ENCODE measurements around the gene VAV2.

VAV2 gene

GRCh38 chr9:133979921-133980863, 11.9 kb downstream of the VAV2 start:
- no peak for DNase-seq

GRCh38 chr9:133979273-133979920, 12.7 kb downstream of the VAV2 start:
- DNase-seq = no peak

GRCh38 chr9:133978899-133979272, 13.2 kb downstream of the VAV2 start:
- no peak for DNase-seq

DNA sequence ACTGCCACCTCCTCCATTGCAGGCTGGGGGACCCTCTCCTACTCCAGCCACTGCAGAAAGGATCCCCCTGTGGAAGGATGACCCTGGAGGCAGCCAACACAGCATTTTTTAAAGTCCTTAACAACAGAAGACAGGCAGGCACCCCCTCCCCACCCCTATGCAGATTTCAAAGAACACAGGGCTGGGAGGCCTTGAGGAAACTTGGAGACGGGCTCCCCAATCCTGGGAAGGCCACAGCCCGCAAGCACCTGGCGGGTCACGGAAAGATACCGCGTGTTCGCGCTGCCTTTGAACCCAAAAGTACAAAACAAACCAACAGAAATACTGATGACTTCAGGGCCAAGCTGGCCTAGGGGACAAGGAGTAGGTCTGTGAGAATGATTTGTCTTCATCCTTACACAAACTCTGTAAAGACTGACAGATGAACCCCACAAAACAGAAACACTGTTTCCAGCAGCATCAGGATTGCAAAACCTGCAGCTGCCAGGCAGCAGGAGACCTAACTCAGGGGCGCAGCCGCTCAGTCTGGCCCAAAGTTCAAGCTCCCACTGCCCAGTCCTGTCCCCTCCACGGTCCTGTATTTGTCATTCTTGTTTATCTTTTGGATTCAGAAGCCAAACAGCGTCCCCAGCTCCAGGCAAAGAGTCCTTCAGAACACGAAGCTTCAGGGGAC, 13.8 kb downstream of the VAV2 start:
- no peak for DNase-seq

DNA sequence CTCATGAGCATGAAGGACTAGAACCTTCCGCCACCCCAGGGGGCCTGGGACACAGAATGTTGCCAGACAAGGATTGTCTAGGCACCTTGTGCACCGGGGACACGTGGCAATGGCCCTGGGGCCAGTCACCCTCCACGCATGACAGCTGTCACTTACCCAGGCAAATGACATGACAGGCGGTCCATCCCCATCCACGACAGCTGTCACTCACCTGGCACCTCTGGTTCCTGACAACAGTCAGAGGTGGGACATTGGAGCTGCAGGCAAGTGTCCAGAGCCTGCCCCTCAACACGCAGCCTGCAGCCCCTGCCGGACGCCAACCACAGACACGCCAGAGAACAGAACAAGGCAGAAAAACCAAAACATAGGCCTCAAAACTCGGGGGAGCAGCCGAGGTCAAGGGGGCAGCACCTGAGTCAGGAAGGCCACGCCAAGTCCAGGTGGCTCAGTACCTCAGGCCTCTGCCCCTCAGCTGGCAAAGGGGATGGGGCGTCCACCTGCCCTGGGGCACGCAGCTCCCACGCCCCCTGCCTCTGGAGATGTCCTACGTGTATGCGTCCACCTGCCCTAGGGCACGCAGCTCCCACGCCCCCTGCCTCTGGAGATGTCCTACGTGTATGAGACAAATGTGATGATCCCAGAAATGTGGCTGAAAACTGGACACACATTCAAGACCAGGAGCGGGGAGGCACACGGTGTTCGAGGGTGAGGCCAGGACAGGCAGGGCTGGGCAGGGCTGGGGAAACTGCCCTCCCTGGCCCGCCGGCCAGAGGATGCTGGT, 14.5 kb downstream of the VAV2 start:
- DNase-seq = no peak

GRCh38 chr9:133976887-133977286, 15.2 kb downstream of the VAV2 start:
- DNase-seq = no peak

GRCh38 chr9:133976191-133976861, 15.8 kb downstream of the VAV2 start:
- DNase-seq = no peak

DNA sequence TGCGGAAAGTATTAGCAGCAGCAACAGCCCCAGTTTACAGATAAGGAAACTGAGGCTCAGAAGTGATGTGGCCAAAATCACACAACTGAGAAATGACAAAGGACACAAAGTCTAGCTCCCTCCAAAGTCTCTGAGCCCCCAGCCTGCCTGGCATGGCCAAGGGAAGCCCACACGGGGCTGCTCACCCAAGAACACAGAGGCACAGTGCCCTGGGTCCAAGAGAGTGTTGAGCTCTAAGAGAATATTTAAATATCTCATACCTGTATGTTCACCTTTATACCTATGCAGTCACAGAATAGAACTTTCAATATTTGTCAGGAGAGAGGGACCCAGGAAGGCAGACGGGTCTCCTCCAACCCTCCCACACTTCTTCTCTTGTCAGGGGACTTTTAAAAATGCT, 16.6 kb downstream of the VAV2 start:
- no peak for DNase-seq

- DNase-seq = no peak
These were observed 17.3 kb downstream of the VAV2 start for GRCh38 chr9:133974631-133975341.

GRCh38 chr9:133973791-133974630, 18.1 kb downstream of the VAV2 start:
- DNase-seq = no peak

DNA sequence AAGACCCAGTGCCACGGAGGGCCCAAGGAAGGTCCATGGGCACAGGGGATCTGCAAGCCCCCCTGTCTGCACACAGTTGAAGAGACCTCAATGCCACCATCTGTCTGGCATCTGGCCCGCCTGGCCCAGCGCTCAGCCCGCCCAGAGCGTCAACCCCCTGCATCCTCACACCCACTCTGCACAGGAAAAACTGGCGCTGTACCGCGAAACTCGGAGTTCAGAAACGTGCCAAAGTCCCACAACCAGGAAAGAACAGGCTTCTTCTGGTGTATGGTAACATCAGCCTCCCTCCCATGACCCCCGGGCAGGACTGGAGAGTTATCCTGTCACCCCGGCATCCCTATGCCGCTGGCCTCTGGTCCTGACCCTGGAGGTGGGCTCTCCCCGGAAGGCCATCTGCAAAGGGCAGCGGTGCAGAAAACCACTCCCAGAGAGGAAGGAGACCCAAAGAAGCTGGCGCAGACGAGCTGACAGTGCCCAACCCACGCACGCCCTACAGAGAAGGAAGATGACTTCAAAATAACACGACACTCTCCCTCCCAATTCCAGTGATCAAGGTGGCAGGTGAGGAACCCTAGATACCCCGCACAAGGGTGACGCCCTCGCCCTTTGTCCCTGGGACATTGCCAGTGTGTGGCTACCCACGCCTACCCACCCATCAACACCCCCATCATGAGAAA, 18.9 kb downstream of the VAV2 start:
- DNase-seq = no peak

DNA sequence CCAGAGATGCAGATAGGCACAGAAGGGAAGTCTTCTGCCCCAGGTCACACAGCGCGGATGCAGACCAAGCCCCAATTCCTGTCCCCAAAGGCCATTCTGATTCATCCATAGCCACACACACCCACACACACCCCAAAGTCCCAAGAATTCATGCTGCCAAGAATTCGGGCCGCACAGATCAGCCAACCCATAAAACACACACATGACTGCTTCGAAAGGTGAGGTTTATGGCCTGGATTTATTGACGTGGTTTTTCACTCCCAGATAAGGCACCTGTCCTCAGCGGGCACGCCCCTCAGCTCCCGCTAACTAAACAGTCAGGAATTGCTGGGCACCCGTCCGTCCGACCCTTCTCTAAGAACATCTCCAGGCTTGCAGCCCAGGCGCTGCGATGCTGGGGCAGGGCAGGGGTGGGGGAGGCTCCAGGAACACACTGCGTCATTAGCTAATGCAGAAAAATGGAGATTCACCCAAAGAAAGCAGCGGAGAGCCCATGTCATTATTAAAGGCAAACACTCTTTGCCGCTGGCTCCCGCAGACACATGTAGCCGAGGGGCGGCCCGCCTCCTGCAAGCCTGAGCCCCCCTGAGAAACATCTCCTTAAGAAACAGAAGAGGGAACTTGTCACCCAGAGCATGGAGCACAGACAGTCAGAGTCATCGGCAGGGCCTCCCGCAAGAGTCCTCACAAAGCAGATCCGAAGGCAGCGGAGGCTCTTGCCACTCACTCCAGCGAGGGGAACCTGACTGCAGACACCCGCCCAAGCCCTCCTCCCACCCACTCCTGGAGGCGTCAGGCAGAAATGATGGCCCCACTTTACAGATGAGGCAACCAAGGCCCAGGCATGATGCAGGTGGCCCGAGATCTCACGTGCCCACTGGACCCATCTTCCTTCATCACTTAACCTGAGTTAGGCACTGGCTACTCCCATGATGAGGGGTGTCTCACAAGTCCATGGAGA, 19.9 kb downstream of the VAV2 start:
- no peak for DNase-seq

DNA sequence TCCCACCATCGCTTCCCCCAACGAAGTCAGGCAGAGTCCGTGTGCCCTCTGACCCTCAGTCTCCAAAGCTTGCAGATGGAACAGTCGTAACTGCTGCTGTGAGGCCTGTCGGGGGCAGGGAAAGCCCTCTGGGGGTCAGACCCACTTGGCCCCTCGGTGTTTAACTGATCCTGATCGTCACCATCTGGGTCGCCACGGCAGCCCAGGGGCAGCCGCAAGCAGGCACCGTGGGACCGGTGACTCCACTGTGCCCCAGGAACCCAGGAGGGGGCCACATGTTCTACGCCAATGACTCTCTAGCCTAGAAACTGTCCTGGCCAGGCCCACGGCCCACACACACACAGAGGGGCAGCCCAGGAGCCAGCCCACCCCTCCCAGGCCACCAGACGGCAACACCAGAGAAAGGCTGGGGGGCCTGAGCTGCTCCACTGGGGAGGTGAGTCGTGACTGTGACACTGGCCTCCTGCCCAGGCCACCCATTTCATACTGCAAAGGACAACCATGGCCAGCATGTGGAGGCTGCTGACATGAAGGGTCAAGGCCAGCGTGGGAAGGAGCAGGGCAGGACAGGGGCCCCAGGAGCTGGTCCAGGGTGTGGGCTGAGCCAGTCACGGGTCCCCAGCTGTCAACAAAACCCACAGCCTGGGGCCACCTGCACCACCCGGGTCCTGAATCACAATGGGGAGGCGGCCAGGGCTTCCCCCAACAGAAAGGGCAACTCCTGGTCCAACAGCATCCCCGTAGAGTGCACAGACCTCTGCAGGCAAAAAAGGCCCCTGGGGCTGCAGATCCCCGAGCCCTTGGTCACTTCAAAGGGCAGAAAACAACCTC, 20.8 kb downstream of the VAV2 start:
- DNase-seq = no peak

GRCh38 chr9:133970581-133971058, 21.5 kb downstream of the VAV2 start:
- no peak for DNase-seq

DNA sequence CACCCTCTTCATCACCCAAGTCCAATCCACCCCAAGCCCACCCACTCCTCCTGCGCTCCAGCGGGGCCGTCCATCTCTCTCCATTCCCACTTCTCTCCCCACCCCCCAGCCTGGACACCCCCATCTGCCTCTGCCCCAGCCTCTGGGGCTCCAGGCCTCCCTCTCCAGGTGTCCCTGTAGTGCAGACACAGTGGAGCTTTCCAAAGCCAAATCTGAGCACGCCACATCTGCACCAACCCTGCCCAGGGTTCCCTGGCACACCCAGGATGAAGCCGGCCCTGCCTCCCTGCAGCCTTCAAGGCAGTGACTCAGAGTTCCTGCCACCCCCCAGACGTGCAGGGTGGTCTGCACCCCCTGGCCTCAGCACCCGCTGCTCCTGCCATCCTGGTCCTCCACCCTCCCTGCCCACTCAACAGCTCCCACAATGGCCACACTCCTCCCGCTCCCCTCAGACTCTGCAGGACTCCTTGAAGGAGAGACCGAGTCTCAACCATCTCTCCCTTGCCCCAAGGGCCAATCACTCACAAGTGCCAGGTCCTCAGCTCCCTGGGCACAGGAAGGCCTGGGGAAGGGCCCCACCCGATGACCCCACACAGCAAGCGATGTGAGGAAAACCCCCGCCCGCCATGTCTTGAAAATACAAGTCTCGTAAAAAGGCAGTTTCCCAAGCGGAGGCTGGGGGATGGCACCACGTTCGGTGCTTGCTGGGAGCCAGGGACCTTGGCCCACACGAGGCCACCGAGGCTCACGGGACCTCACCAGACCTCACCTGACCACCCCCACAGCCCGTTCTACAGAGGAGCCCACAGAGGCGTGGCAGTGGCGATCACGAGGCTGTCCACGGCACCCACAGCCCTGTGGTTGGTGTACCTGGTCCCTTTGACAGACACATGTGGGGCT, 22.2 kb downstream of the VAV2 start:
- no peak for DNase-seq

- DNase-seq = no peak
These were observed 23.0 kb downstream of the VAV2 start for GRCh38 chr9:133968966-133969617.
